ENCODE results near the gene MSS51.

The MSS51 gene

DNA sequence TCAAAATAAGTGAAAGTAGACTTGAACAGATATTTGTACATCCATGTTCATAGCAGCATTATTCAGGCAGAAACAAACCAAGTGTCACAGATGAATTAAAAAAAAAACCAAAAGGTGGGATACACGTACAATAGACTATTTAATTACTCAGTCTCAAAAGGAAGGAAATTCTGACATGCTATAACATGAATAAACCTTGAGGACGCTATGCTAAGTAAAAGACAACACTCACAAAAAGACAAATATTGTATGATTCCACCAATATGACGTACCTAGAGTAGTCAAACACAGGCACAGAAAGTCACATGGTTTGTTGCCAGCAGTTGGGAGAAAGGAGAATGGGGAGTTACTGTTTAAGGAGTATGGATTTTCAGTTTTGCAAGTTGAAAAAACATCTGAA, 56.7 kb downstream of the MSS51 start:
- H3K9ac ChIP-seq (ENCODE audit: low read depth, low read length): no peak overlapping the region
- no peaks in the 10 kb centered on the region for H4K20me1 ChIP-seq (ENCODE audit: insufficient read depth, low read length)
- no peak overlapping the region for H2AFZ ChIP-seq (ENCODE audit: low read depth, low read length)
- H3K27ac ChIP-seq (ENCODE audit: low read length): no peak overlapping the region
- H3K4me3 ChIP-seq (ENCODE audit: low read depth in 1 of 2, low read length in 2 of 2): no peak overlapping the region
- H3K79me2 ChIP-seq (ENCODE audit: insufficient read depth, low read length): no peaks in the 10 kb centered on the region
- ATAC-seq (ENCODE audit: insufficient read depth, low read depth) (no peak), DNase-seq (no peak)
- H3K4me2 ChIP-seq (ENCODE audit: insufficient read depth, low read length): no peak overlapping the region
- H3K27me3 ChIP-seq (ENCODE audit: insufficient read depth, low read length, poor library complexity): no peaks in the 10 kb centered on the region
- H3K36me3 ChIP-seq (ENCODE audit: insufficient read depth, low read length): peaks cover 66% of the 10 kb centered on the region
- H3K4me1 ChIP-seq (ENCODE audit: insufficient read depth, low read length): no peaks in the 10 kb centered on the region
- TF ChIP-seq EZH2 (IDR thresholded peaks at IDR 0.05; ENCODE audit: borderline replicate concordance, low read depth, low read length, severe bottlenecking): no peak
- TF ChIP-seq CTCF (IDR thresholded peaks at IDR 0.05; ENCODE audit: borderline replicate concordance, extremely low read depth, low read length, poor library complexity, severe bottlenecking): no peak
- H3K9me3 ChIP-seq (ENCODE audit: insufficient read depth, low read length, severe bottlenecking): no peaks in the 10 kb centered on the region

Measured in DND-41 (cell line).